ENCODE measurements around the gene IL17C. TPM values are rescaled to one million over a fixed set of nuclear protein-coding genes. Genes with fewer than 3 reads are reported as not detected.
"Not testable (repeated sequence)": the region's sequence is repeated elsewhere in the genome, so short reads cannot be mapped to it uniquely, and the experiment has no call there.

Gene IL17C
- total RNA-seq, 1 donor from 2014 or later, result not detected

GRCh38 chr16:88606148-88606757 is 32.1 kb upstream of the IL17C start:
- DNase-seq, result no peak
- ATAC-seq, result no peak
- intact Hi-C loops (cut with micrococcal nuclease), result no loop called here

- intact Hi-C loops (cut with micrococcal nuclease), result no loop called here
- DNase-seq (no peak), ATAC-seq (no peak)
These were observed 30.3 kb upstream of the IL17C start for GRCh38 chr16:88608076-88608475.

DNA sequence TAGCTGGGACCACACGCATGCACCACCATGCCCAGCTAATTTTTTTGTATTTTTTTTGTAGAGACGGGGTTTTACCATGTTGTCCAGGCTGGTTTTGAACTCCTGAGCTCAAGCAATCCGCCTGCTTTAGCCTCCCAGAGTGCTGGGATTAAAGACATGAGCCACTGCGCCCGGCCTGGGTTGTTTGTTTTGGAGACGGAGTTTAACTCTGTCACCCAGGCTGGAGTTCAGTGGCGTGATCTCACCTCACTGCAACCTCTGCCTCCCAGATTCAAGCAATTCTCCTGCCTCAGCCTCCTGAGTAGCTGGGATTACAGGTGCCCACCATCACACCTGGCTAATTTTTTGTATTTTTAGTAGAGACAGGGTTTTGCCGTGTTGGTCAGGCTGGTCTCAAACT is 28.9 kb upstream of the IL17C start:
- DNase-seq; ATAC-seq; intact Hi-C loops (cut with micrococcal nuclease): not testable (repeated sequence)

GRCh38 chr16:88610080-88610479 is 28.3 kb upstream of the IL17C start:
- no peak for ATAC-seq
- no peak for DNase-seq
- intact Hi-C loops (cut with micrococcal nuclease), result no loop called here

- ATAC-seq (no peak), DNase-seq (no peak)
- intact Hi-C loops (cut with micrococcal nuclease), result no loop called here
These were observed 27.2 kb upstream of the IL17C start for GRCh38 chr16:88610909-88611812.

DNA sequence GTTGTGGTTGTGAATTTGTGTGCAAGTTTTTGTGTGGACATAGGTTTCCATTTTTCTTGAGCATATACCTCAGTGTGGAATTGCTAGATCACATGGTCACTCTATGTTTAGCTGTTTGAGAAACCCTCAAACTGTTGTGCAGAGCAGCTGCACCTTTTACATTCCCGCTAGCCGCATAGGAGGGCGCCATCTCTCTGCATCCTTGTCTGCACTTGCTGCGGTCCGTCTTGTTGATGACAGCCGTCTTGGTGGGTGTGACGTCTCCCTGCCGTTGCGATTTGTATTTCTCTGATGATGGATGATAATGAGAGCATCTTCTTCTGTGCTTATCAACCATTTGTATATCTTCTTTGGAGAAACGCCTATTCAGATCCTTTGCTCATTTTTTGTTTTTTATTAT is 25.1 kb upstream of the IL17C start:
- DNase-seq (no peak), ATAC-seq (no peak)
- intact Hi-C loops (cut with micrococcal nuclease), result no loop called here

GRCh38 chr16:88613911-88614817 is 24.2 kb upstream of the IL17C start:
- no peak for ATAC-seq
- intact Hi-C loops (cut with micrococcal nuclease), result no loop called here
- DNase-seq, result no peak

DNA sequence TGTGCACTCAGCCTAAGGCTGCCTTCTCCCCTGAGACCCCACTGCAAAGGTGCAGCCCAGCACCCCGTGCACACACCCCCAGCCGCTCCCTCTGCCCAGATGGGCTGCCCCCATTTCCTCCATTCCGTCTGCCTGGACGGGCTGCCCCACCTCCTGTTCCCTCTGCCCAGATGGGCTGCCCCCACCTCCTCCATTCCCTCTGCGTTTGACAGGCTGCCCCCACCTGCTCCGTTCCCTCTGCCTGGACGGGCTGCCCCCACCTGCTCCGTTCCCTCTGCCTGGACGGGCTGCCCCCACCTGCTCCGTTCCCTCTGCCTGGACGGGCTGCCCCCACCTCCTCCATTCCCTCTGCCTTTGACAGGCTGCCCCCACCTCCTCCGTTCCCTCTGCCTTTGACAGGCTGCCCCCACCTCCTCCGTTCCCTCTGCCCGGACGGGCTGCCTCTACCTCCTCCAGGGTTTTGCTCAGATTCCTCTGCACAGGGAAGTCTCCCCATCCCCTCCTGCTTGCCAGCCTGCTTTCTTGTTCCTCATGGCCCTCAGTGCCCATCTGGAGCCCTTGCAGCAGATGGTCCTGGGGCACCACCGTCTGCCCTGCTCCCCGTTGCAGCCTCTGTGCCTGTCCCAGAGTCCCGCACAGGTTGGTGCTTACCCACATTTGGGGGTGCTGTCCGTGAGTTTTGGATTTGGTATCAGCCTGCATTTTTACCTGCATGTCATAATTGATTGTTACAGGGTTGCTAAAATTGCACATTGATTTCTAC is 23.4 kb upstream of the IL17C start:
- DNase-seq (no peak), ATAC-seq (no peak)
- intact Hi-C loops (cut with micrococcal nuclease), result no loop called here

DNA sequence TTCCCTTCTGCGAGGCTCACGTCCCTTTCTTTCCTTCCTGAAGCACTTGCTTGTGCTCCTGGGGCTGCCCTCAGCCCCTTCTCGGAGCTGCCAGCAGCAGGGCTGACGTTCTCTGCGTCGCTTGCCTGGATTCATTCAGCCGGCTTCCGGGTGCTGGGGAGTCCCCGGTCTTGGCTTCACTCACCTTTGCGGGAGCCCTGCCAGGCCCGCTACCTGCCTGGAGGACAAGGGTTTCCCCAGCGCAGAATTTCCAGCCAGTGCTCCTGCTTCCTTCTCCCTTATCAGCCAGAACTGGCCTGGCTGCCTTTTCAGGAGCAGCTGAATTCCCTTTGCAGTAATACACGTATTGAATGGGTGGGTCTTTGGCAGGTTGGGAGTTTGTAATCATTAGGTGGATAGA is 22.1 kb upstream of the IL17C start:
- ATAC-seq, result peak; percentile 16
- no peak for DNase-seq
- intact Hi-C loops (cut with micrococcal nuclease), result no loop called here

- ATAC-seq, result no peak
- DNase-seq, result no peak
- intact Hi-C loops (cut with micrococcal nuclease), result no loop called here
These were observed 21.6 kb upstream of the IL17C start for GRCh38 chr16:88616736-88617135.

DNA sequence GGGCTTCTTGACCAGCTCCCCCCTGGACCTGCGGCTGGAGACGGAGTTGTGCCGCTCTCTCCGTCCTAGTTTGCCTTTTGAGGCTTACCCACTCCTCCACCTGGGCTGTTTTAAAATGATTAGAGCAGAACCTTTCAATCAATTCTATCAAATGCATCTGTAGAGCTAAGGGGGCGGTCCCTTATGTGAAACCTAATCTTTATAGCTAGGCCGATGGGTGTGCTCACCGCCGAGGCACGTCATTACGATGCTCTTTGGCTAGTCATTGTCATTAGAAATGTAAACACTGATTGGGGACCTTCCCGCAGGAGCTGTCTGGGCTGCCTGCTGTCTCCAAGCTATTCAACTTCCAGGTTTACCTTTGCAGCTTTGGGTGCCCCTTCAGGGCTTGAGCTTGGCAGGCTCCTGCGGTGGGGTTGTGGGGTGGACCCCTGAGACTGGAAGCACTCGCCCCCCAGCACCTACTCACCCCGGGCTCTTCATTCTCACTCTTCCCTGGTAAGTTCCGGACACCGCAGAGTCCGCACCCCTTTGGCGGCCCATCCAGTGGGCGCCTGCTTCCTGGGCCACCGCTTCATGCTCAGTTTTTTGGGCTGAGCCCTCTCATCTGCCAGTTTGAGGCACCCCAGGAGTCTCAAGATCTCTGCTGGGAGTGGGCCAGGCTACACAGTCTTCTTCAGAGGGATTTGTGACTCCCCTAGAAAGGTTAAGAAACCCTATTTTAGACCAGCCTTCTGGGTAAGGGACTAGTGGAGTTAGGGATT is 20.9 kb upstream of the IL17C start:
- ATAC-seq (no peak), DNase-seq (no peak)
- intact Hi-C loops (cut with micrococcal nuclease), result no loop called here

DNA sequence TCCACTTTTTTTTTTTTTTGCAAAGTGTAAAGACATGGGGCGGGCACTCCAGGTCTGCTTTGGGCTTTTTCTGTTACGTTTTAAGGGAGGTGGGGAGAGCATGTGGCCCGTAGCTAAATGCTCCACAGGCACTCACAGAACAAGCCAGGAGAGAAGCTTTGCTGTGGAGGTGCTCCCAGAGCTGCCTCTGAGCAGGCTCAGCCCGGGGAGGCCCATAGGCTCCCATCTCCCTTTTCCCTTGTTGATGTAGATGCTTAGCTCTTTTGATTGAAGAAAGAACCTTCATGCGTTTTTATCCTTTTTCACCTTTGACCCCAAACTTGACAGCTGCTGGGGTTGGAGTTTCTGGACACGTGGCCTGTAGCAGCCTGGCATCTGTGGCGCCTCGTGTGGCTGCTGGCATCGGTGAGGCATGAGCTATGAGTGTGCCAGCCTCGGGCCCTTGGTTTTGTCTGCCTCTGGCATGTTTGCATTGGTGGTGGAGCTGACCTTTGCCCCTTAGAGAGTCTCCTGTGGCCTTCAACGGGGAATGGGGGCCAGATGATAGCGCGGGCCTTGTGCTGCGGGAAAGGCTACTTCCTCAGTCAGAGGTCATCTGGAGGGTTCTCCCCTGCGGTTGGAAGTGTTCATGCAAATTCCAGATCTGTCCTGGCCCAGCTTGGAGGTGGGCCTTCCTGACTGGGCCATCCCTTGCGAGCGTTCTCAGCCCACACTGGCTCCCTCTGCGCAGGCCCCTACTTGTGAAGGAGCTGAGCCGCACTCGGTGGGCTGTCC is 20.0 kb upstream of the IL17C start:
- DNase-seq, result no peak
- peak; percentile 28 for ATAC-seq
- intact Hi-C loops (cut with micrococcal nuclease), result no loop called here

- DNase-seq (no peak), ATAC-seq (peak; percentile 64)
These were observed 19.3 kb upstream of the IL17C start for GRCh38 chr16:88618956-88619667.

GRCh38 chr16:88619859-88620815 is 18.2 kb upstream of the IL17C start:
- ATAC-seq, result no peak
- intact Hi-C loops (cut with micrococcal nuclease), result no loop called here
- DNase-seq, result no peak

More at GRCh38 chr16:88618956-88619667, 19.3 kb upstream of the IL17C start:
- intact Hi-C loops (cut with micrococcal nuclease), result no loop called here

- intact Hi-C loops (cut with micrococcal nuclease), result no loop called here
- ATAC-seq (no peak), DNase-seq (no peak)
These were observed 16.2 kb upstream of the IL17C start for GRCh38 chr16:88622125-88622524.

- DNase-seq (no peak), ATAC-seq (no peak)
- intact Hi-C loops (cut with micrococcal nuclease), result no loop called here
These were observed 15.5 kb upstream of the IL17C start for GRCh38 chr16:88622866-88623265.

All from left ventricle myocardium superior (tissue), 1 donor.